Activated CD4-positive, alpha-beta T cell treated with anti-CD3 and anti-CD28 coated beads for 4 hours (primary cell): ENCODE results near the gene PRKAA2.

Source experiments
- DNase-seq, 2 donors: peaks; one replicate each; pipeline ENCODE4 v3.0.0-alpha.2; 2020

The PRKAA2 gene

GRCh38 chr1:56655991-56656613 is 11.0 kb downstream of the PRKAA2 start:
- no peak for DNase-seq

GRCh38 chr1:56658254-56658653 is 13.1 kb downstream of the PRKAA2 start:
- no peak for DNase-seq

GRCh38 chr1:56660293-56660692 is 15.2 kb downstream of the PRKAA2 start:
- no peak for DNase-seq

- no peak for DNase-seq
Observed at GRCh38 chr1:56663846-56664245, 18.7 kb downstream of the PRKAA2 start.

GRCh38 chr1:56665384-56665783 is 20.3 kb downstream of the PRKAA2 start:
- no peak for DNase-seq

GRCh38 chr1:56666112-56666608 is 21.0 kb downstream of the PRKAA2 start:
- DNase-seq = no peak

GRCh38 chr1:56670350-56670749 is 25.2 kb downstream of the PRKAA2 start:
- DNase-seq = no peak

- no peak for DNase-seq
Observed at GRCh38 chr1:56671085-56671484, 26.0 kb downstream of the PRKAA2 start.

- no peak for DNase-seq
Observed at GRCh38 chr1:56671542-56671941, 26.4 kb downstream of the PRKAA2 start.

GRCh38 chr1:56672579-56672978 is 27.5 kb downstream of the PRKAA2 start:
- DNase-seq = no peak

GRCh38 chr1:56675763-56676162 is 30.6 kb downstream of the PRKAA2 start:
- DNase-seq = no peak

GRCh38 chr1:56676571-56677035 is 31.5 kb downstream of the PRKAA2 start:
- no peak for DNase-seq

- no peak for DNase-seq
Observed at GRCh38 chr1:56683569-56683968, 38.5 kb downstream of the PRKAA2 start.

- DNase-seq = no peak
Observed at GRCh38 chr1:56686169-56686568, 41.1 kb downstream of the PRKAA2 start.

GRCh38 chr1:56688522-56689026 is 43.5 kb downstream of the PRKAA2 start:
- no peak for DNase-seq

- DNase-seq = no peak
Observed at GRCh38 chr1:56696663-56697062, 51.5 kb downstream of the PRKAA2 start.

GRCh38 chr1:56703747-56704146 is 58.6 kb downstream of the PRKAA2 start:
- no peak for DNase-seq

GRCh38 chr1:56707379-56707778 is 62.3 kb downstream of the PRKAA2 start:
- DNase-seq = no peak

- DNase-seq = peak in 1 of 2 donors; percentile 0
Observed at GRCh38 chr1:56709269-56709880, 64.3 kb downstream of the PRKAA2 start.

- DNase-seq = no peak
Observed at GRCh38 chr1:56709995-56710394, 64.9 kb downstream of the PRKAA2 start.

- no peak for DNase-seq
Observed at GRCh38 chr1:56710646-56711045, 65.5 kb downstream of the PRKAA2 start.

- no peak for DNase-seq
Observed at GRCh38 chr1:56712150-56712549, 67.0 kb downstream of the PRKAA2 start.

GRCh38 chr1:56713112-56713511 is 68.0 kb downstream of the PRKAA2 start:
- no peak for DNase-seq

GRCh38 chr1:56715156-56715555 is 70.0 kb downstream of the PRKAA2 start:
- DNase-seq = no peak
